ENCODE data around the gene ZFP14.
A peak's percentile ranks its signal among the peaks of the same experiment; 100 is the strongest.
"Not testable (repeated sequence)": the region's sequence is repeated elsewhere in the genome, so short reads cannot be mapped to it uniquely, and the experiment has no call there.

The ZFP14 gene

DNA sequence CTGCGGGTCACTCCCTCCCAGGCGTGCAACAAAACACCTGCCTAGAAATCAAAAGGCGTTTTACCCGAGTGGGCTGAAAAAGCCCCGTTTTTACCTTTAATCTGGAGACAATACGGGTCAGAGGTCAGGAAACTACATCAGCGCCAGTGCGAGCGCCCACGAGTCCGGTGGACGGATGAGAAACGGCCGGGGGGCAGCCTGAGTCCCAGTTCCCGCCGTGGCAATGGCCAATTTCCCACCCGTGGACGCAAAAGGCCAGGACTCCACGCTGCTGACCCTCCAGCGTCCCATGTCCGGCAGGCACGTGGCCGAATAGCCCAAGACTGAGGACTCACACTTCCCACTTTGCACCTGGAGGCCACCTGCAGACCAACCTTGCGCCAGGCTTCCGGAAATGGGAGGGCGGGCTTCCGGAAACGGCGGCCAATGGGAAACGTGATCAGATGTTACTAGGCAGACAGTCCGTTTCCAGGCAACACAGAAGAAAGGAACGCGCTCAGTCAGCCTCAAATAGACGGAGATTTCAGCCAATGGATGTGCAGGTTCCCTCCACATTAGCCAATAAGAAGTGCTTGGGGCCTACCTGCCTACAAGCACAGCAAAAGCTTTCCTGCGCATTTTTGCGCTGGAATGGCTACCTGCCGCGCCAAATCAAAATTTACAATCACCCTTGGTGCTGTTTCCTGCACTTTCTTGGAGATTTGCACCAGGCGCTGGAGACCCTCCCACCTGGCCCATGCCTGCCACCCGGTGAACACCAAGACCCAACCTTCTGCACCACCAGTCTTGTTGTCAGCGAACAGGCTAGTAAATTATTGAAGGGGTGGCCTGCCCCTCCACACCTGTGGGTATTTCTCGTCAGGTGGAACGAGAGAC is 47.4 kb downstream of the ZFP14 start:
- DNase-seq (ENCODE audit: low read depth, low spot score): peak; percentile 83

DNA sequence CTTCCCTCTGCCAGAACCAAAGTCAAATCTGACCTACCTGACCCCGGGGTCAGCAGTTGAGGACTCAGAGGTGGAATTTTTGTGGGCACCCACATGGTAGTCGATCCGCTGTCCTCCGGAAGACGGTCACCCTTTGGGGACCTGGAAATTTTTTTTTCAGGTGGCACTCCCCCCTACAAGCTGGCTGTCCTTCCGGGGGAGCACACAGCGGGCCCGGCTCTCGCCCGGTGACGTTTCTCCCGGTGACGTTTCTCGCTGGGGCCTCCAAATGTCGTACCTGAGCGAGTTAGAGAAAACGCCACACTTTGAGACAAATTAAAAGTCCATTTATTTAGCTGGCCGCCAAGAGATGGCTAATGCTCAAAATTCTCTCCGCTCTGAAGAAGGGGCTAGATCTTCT is 48.8 kb downstream of the ZFP14 start:
- no peak for DNase-seq (ENCODE audit: low read depth, low spot score)

DNA sequence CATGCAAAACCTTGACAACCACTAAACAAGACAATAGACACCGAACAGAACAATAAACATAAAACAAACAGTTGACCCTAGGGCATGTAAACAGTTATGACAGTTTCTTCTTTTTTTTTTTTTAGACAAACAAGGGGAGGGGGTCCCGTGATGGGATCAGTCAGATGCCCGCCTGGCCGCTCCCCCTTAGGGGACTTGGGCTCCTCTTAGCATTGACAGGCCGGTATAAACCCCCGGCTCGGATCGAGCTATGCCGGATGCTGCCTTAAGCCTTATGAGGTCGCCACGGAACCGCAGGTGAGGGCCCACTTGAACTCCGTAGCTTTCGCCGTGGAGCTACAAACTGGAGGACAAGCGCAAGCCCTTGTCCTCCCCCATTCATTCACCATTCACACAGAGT is 49.5 kb downstream of the ZFP14 start:
- not testable (repeated sequence) for DNase-seq (ENCODE audit: low read depth, low spot score)

DNA sequence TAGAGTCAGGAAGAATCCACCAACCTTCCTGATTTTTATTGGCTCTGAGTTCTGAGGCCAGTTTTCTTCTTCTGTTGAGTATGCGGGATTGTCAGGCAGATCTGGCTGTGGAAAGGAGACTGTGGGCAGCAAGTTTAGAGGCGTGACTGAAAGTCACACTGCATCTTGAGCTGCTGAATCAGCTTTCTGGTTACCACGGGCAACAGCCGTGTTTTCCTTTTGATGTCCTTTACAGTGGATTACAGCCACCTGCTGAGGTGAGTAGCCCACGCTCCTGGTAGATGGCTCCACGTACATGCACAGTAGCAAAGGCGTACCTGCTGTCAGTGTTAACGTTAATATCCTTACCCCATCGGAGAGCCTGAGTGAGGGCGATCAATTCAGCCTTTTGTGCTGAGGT is 52.4 kb downstream of the ZFP14 start:
- not testable (repeated sequence) for DNase-seq (ENCODE audit: low read depth, low spot score)

DNA sequence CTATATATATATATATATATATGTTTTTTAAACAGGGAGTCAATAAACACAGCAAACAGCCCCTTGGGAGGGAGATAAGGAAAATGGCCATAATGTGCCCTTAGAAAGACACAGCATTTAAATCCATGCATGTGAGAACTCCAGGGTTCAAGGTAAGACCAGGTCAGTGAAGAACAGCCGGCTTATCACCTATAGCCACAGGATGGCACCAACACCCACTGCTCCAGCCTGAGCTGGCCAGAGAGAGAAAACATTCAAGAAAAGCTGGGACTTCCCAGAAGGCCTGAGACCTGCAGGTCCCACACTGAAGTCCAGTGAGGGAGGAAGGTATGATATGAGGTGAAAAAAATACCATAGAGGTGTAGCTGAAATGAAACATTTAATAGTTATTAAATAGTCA is 63.8 kb downstream of the ZFP14 start:
- DNase-seq (ENCODE audit: low read depth, low spot score): not testable (repeated sequence)

DNA sequence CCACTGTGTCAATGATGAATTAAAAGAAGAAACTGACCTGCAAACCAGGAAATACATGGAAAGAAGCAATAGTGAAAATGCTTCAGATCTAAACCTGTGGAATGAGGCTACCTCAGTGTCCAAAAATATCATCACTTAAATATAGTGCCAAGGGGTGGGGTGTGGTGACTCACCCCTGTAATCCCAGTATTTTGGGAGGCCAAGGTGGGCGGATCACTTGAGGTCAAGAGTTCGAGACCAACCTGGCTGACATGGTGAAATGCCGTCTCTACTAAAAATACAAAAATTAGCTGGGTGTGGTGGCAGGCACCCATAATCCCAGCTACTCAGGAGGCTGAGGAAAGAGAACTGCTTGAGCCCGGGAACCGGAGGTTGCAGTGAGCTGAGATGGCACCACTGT is 64.9 kb downstream of the ZFP14 start:
- DNase-seq (ENCODE audit: low read depth, low spot score): not testable (repeated sequence)

DNA sequence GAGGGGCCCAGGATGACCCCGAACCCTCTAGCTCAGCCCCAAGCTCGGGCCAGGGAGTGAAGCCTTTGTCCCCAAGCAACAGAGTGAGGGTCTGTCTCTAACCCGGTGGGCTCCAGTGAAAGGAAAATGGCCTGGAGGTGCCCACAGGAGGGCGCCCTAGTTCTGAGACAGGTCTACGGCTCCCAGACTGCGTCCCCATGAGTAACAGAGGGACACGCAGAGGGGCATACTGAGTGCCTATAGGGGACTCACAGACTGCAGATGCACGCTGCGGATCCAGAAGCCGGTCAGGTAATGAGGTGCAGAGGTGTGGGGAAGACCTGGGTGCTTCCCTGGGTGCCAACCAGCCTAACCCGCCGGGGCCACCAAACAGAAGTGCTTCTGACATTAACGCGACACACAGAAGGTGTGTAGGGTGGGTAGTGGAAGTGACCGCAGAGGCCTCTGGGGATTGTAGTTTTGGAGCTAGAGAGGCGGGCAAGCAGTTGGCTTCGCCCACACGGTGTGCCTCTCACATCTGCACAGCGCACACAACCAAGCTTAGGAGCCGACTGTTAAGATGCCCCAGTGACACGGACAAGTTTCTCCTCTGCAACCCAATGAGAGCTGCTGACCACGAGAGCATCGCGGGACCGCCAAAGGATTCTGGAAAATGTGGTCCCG is 67.8 kb downstream of the ZFP14 start:
- DNase-seq (ENCODE audit: low read depth, low spot score): not testable (repeated sequence)

DNA sequence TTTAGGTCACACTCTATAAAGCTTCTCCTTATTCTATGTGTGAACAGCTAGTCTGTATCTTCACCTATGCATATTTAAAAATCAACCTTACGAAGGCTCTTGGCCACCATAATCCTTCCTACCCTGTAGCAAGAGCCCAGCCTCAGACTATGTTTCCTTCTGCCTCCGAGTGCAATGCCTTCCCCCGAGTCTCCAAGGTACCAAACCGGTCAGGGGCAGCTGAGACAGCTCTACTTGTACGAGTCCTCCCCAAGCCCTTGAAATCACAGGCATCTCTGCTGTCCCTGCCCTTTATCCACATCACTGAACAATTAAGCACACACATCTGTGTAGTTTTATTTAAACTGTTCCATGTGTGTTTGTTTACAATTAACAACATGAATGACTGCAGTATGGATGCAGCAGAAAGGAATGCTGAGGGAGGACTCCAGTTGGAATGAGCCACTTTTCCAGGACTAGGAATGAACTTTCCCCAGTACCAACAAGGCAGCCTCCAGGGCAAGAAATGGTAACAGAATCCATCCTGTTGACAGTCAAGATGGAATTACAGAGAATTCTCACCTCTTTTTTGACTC is 68.5 kb downstream of the ZFP14 start:
- not testable (repeated sequence) for DNase-seq (ENCODE audit: low read depth, low spot score)

DNA sequence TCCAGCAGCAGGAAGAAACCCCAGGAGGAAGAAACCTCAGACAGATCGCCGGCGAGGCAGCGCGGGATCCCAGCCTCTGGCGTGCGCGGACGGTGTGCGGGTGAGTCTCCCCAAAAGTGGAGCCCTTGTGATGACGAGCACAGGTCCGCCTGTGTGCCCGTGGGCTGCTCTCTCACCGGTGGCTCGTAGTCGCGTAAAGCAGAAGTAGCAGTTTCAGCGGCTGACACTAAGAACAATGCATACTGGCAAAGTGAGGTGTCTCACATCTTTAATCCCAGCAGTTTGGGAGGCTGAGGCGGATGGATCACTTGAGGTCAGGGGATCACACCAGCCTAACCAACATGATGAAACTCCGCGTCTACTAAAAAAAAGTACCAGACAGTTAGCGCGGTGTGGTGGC is 69.2 kb downstream of the ZFP14 start:
- not testable (repeated sequence) for DNase-seq (ENCODE audit: low read depth, low spot score)

DNA sequence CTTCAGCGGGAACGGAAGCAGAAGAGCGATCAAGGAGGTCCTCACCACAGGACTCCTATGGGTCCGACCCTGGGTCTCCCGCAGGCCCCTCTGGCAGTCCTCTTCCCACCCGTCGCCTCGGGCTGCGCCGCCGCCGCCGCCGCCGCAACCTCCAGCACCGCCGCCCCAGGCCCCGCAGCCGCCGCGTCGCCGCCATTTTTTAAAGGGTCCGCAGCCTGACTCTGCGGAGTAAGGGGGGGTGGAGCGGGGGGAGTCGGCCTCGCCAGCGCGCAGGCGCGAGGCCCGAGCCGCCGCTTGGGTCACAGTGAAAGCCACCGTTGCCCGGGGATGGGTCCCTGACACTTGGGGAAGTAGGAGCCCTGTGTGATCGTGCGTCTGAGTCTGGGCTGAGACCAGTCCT is 69.7 kb downstream of the ZFP14 start:
- not testable (repeated sequence) for DNase-seq (ENCODE audit: low read depth, low spot score)

DNA sequence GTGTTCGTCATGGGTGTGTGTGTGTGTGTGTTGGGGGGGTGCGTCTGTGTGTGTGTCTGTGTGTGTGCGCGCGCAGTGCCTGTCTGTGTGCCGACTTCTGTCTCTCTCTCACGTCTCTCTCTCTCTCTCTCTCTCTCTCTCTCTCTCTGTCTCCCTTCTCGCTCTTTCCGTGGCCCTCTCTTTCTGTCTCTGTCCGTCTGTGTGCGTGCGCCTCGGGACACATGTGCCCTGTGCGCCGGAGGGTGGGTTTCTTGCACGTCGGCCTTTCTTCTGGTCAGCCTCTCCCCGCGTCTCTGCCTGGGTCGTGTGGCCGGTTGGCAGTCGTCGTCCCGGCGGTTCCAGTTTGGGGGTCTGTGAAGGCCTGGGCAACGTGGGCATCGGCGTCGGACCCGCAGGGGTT is 86.7 kb downstream of the ZFP14 start:
- not testable (repeated sequence) for DNase-seq (ENCODE audit: low read depth, low spot score)
